Effector CD8-positive, alpha-beta T cell (primary cell): ENCODE measurements around the gene IGF2BP1.
"Not testable (repeated sequence)": the region's sequence is repeated elsewhere in the genome, so short reads cannot be mapped to it uniquely, and the experiment has no call there.

Experiments used
- DNase-seq: peaks from one replicate; lab custom pipeline; 2025; lab: John Stamatoyannopoulos, UW

The IGF2BP1 gene

GRCh38 chr17:49020609-49021008 is 23.4 kb downstream of the IGF2BP1 start:
- no peak for DNase-seq

DNA sequence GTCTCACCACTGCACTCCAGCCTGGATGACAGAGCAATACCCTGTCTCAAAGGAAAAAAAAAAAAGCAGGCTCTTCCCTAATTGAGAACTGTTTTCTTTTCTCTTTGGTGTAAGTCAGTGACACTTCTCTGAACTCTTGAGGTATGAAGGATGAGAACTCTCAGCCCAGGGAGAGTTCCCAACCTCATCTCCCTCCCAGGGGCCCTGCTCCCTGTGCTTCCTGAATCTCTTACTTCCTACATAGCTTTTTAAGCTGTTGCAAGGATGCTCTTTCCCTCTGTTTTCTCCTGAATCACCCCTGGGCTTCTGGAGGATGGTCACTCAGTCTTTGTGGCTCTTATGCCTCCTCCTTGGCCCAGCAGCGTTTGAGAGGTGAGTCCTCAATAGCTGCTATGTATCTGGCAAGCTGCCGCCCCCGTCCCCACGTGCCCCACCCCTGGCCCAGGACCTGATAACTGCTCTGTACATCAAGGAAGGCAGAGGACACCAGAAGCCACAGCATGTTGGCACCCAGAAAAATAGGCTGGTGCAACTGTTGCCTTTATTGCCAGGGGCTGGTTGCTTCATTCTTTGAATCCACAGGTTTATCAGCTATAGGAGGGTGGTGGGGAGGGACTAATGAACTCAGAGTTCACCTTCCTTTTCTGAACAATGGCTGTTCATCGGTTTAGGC is 24.0 kb downstream of the IGF2BP1 start:
- no peak for DNase-seq

DNA sequence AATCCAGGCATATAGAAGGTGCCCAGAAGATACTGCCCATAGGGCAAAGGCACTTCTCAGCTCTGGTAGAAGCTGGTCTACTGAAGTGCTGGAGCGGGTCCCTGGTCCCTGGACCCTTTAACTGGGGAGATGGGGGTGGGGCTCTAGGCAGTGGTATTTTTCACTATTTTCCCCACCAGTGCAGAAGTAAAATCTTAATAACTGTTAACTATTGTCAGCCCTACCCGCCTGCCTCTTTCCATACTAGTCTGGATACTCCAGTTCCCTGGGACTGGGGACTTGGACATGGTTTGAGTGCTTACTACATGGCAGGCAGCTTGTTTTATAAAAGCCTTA is 24.6 kb downstream of the IGF2BP1 start:
- no peak for DNase-seq

- no peak for DNase-seq
Measured at GRCh38 chr17:49022391-49022941, 25.3 kb downstream of the IGF2BP1 start.

DNA sequence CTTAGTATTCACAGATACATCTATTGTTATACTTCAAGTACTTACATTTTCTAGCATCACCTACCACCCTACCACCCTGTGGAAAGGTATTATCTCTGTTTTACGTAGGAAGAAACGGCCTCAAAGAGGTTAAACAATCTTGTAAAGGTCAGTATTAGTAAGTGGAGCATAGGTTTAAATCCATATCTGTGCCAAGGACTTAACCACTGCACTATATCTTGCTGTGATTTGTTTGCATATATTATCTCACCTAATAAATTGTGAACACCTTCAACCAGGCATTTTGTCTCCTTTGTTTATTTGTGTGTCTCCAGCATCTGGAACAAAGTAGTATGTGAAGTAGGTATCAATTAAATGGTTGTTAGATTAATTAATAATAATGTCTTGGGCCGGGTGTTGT is 27.3 kb downstream of the IGF2BP1 start:
- DNase-seq = no peak

- DNase-seq = not testable (repeated sequence)
Measured at GRCh38 chr17:49026447-49026846, 29.3 kb downstream of the IGF2BP1 start.

DNA sequence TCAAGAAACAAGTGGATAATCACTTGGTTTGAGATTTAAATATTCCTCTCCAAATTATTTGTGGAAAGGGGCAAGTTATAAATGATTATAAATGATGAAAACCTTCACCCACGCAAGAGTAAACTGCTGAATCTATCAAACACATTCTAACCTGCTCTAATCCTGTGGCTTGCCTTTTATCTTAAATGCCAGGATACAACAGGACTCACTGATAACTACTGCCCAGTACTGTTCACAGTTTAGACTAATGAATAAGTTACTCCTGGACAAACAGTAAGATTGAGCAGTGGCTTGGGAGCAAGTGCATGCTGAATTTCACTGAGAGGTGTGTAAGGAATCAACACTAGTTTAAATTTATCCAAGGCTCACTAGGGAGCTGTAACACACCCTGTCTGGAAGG is 31.1 kb downstream of the IGF2BP1 start:
- DNase-seq = no peak

- DNase-seq = no peak
Measured at GRCh38 chr17:49029801-49030200, 32.6 kb downstream of the IGF2BP1 start.

DNA sequence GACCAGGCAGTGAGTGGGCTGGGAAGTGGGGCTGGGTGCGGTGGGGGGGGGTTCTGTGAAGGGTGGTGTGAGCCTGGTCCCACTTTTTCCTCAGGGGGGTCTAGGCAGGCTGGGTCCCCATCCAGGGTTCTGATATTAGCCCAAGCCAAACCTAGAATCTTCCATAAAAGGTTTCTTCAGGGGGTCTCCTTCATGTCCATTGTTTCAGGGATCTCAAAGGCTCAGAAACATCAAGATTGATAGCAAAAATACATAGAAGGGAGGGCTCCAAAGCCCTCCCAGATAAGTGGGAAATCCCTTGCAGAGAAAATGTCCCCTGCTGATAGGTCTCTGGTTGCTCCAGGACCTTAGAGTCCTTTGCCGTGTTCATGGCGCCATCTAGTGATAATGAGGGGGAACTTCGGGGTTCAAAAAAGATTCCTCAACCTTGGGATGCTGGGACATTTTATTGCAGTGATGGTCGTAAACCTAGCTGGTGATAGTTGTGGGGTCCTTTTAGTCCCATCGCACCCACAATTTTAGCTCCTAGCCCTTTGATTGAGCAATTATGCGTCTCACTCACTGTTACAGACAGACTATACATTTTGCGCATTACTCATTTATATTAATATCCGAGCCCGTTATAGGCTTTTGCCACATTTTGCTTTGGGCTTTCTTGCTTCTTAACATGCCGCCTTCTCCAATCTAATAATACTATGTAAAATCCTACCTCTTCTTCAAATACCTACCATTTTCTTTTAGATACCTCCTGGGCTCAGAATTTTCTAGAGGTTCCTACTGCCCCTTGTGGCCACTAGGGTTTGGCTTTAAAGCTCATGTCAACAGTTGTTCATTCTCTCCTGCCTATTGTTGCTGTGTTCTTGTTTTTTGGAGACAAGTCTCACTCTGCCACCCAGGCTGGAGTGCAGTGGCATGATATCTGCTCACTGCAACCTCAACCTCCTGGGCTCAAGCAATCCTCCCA is 35.1 kb downstream of the IGF2BP1 start:
- DNase-seq = no peak

DNA sequence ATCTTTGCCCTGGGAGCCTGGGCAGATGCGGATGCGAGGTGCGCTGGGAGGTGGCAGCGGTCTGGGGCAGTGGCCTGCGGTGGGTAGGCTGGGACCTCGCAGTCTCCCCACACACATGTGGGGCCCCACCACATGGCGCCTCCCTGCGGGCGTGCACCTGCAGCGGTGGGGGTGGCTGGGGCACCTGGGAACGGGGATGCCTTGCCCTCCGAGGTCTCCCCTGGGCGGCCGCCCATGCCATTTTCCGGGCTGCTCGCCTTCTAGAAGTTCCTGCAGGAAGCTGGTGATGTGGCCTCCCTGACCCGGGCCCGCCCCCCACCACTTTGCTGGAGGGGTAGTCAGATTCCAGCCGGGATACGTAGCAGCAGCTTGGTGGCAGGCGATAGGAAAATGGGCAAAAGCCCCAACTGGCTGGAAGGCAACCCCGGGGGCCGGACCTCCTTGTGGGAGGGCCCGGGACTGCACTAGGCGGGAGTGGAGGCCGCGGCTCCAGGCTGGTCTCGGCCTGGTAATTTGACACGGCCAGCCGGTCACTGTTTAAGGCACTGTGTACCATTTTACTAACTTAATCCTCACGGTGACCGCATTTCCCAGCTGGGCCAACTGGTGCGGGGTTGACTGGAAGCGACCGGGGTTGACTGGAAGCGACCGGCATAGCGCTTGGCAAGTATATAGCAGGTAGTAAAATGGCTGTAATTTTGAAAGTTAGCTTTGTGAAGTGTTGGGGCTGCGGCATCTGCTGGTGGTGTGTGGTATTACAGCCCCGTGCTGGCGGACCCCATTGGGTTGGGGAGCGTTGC is 38.5 kb downstream of the IGF2BP1 start:
- DNase-seq = no peak

GRCh38 chr17:49036270-49036626 is 39.1 kb downstream of the IGF2BP1 start:
- no peak for DNase-seq

DNA sequence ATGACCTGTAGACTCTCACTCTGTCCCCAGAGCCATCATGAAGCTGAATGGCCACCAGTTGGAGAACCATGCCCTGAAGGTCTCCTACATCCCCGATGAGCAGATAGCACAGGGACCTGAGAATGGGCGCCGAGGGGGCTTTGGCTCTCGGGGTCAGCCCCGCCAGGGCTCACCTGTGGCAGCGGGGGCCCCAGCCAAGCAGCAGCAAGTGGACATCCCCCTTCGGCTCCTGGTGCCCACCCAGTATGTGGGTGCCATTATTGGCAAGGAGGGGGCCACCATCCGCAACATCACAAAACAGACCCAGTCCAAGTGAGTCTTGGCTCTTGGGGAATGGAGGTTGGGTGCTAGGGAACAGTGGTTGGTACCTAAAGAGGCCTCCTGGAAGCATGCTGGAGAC is 41.0 kb downstream of the IGF2BP1 start:
- no peak for DNase-seq

DNA sequence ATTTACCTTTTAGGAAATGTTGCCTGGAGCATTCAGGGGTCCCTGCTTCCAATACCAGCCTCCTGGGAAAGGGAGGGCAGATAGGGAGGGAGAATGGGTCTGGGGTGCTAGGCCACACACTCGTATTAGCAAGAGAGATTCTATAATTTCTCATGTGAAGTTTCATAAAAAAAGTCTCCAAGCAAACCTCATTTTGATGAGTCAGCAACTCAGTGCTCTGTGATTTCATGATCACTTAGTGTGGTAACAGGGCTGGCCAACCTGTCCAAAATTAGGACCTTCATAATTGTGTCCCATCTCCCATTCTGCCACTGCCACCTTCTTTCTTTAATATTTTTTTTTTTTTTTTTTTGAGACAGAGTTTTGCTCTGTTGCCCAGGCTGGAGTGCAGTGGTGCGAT is 41.4 kb downstream of the IGF2BP1 start:
- no peak for DNase-seq

DNA sequence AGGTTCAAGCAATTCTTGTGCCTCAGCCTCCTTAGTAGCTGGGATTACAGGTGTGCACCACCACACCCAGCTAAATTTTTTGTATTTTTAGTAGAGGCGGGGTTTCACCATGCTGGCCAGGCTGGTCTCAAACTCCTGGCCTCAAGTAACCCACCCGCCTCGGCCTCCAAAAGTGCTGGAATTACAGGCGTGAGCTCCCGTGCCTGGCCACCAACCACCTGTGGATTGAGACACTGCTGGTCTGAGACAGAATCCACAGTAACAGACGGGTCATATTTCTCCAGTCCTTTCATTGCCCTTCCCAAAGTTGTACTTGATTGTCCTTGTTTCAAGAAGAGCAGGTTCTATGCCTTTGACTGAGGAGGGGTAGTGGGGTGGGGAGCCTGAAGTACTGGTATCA is 42.3 kb downstream of the IGF2BP1 start:
- not testable (repeated sequence) for DNase-seq

GRCh38 chr17:49041527-49041926 is 44.3 kb downstream of the IGF2BP1 start:
- no peak for DNase-seq

GRCh38 chr17:49045376-49045775 is 48.2 kb downstream of the IGF2BP1 start:
- DNase-seq = no peak

DNA sequence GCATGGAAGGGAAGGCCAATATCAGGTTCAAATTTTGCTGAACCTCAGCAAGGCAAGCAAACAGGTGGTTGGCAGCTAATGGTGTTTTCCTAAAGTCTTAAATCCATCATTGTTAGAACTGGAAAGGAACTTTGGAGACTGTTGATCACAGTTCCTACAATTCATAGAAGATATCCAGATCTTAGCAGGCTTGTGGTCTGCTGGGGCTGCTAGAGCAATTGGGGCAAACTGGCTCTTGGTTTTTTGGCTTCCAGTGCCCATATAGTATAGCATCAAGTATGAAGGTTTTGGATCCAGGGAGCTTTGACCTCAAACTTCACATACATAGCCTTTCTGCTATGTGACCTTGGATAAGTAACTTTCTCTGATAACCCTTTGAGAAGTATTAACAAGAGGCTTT is 49.7 kb downstream of the IGF2BP1 start:
- DNase-seq = no peak

- DNase-seq = no peak
Measured at GRCh38 chr17:49049265-49049664, 52.1 kb downstream of the IGF2BP1 start.

GRCh38 chr17:49050611-49051010 is 53.4 kb downstream of the IGF2BP1 start:
- no peak for DNase-seq

- no peak for DNase-seq
Measured at GRCh38 chr17:49051269-49051668, 54.1 kb downstream of the IGF2BP1 start.

- no peak for DNase-seq
Measured at GRCh38 chr17:49053171-49053829, 56.1 kb downstream of the IGF2BP1 start.
